GM12874 (cell line): ENCODE measurements around the gene CSTF1.

Experiments
- TF ChIP-seq, protein P1 (sequence below): IDR thresholded peaks from 2 replicates; pipeline ENCODE4 v1.5.1; 2011; ENCODE audit warnings: low read depth, mild to moderate bottlenecking, control low read depth, low read length, moderate library complexity; ENCODE audit not compliant: insufficient read depth

CSTF1 gene

DNA sequence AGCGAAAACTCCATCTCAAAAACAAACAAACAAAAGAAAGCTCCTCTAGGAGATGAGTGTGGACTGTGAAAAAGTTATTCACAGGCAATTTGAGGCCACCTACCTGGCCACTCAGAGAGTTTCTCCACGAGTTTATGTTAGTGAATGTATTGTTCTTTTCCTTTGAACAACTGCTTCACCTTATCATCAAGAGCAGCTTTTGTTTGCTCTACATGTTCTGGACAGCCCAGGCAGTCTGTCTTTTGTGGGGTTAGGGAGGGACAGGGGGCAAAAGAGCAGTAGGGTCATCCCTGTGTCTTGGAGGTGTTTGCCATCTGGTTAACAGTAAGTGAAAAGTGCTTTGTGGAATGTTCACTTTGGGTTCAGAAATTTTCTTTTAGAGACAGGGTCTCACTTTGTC is 27.6 kb downstream of the CSTF1 start:
- TF ChIP-seq, protein P1, sequence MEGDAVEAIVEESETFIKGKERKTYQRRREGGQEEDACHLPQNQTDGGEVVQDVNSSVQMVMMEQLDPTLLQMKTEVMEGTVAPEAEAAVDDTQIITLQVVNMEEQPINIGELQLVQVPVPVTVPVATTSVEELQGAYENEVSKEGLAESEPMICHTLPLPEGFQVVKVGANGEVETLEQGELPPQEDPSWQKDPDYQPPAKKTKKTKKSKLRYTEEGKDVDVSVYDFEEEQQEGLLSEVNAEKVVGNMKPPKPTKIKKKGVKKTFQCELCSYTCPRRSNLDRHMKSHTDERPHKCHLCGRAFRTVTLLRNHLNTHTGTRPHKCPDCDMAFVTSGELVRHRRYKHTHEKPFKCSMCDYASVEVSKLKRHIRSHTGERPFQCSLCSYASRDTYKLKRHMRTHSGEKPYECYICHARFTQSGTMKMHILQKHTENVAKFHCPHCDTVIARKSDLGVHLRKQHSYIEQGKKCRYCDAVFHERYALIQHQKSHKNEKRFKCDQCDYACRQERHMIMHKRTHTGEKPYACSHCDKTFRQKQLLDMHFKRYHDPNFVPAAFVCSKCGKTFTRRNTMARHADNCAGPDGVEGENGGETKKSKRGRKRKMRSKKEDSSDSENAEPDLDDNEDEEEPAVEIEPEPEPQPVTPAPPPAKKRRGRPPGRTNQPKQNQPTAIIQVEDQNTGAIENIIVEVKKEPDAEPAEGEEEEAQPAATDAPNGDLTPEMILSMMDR: no peak

GRCh38 chr20:56420940-56421688 is 28.7 kb downstream of the CSTF1 start:
- TF ChIP-seq, protein P1: no peak

GRCh38 chr20:56422076-56422823 is 29.8 kb downstream of the CSTF1 start:
- TF ChIP-seq, protein P1: no peak

DNA sequence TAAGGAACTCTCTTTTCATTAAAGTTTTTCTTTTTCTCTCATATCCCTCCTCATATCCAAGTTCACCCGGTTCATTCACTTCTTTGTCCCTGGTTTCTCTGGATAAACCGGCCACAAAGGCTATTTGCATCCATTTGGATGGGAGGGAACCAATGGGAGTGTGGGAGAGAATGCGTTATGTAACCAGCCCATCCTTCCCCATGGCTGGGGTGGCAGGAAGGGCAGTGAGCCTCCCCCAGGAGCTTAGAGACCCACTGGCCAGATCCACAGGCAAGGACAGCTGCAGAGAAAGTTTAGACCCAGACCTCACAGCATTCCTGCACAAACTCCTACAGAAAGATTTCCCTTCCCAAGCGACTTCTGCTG is 30.4 kb downstream of the CSTF1 start:
- TF ChIP-seq, protein P1: no peak

DNA sequence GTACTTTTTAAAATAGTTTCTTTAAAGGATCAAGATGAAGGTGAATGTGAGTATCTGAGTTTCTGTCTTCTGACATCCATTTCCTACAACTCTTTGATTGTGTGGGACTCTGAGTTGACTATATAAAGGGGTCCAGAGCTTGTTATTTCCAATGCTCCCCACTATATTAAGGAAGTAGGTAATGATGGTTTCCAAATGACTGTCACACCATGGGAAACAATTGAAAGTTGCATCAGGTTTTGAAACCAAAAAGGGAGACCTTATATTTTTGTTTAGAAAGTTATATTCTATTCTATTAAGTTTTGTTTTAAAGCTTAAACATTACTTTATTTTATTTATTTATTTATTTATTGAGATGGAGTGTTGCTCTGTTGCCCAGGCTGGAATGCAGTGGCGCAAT is 30.8 kb downstream of the CSTF1 start:
- TF ChIP-seq, protein P1: no peak

GRCh38 chr20:56423886-56424285 is 31.4 kb downstream of the CSTF1 start:
- TF ChIP-seq, protein P1: no peak

DNA sequence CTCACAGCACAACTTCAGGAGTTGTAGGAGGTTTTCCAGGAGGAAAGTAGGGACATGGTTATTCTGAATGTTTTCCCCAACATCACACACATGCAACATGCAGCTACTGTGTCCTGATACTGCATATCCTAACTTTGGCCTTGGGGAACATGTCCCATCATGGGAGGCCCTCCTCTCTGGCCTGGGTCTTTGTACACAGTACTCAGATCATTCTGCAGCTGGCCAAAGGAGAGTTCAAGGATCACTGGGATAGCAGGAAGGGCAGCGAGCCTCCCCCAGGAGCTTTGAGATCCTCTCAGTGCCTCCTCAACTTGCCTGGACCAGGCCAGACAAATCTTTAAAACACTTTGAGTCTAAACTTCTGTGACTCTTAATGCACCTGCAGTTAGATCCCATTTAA is 32.5 kb downstream of the CSTF1 start:
- TF ChIP-seq, protein P1: no peak
